OCI-LY1 (cell line): Measurements from ENCODE around the gene HDHD3.

Experiments used
- EZH2 ChIP-seq: fragments of 200-600 bp; sonication (generic), shearing (Covaris generic); IDR thresholded peaks from 2 replicates; pipeline ENCODE4 v1.8.0; 2017; ENCODE audit warnings: borderline replicate concordance, mixed run types, mild to moderate bottlenecking, antibody characterized with exemption, low read length, moderate library complexity, mixed read lengths
- TF ChIP-seq, protein P1 (sequence below): fragments of 200-600 bp; sonication (generic), shearing (Covaris generic); IDR thresholded peaks from 2 replicates; pipeline ENCODE4 v1.5.1; 2017; ENCODE audit warnings: mild to moderate bottlenecking, antibody characterized with exemption, low read length, moderate library complexity, mixed read lengths

DNA sequence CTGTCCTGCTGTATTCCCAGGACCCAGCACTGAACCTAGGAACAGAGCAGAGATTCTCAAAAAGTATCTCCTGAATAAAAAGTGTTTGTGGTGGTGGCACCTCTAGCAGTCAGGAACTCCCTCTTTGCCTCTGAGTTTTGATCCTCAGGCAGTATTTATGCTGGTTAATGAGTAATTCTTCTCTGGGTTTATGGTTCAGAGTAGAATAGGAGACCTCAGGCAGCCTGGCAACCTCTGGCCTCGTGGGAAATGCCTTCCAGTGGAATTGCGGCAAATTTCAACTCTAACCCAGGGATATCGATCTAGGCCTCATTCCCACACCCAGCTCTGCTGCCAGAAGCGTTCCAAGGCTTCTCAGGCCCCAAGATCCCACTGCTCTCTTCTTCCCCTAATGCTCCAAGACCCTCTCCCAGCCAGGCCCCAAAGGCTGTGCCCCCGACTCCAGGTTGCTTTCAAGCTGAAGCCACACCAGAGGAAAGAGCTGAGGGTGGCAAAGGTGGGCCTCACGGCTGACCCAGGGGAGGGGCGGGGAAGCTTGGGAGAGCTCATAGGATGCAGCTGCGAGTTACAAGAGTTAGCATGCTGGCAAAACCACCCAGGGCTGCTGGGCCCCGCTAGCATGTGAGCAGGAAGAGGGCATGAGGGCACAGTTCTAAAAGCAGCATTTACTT lies 10.9 kb upstream of the HDHD3 start:
- TF ChIP-seq, protein P1, sequence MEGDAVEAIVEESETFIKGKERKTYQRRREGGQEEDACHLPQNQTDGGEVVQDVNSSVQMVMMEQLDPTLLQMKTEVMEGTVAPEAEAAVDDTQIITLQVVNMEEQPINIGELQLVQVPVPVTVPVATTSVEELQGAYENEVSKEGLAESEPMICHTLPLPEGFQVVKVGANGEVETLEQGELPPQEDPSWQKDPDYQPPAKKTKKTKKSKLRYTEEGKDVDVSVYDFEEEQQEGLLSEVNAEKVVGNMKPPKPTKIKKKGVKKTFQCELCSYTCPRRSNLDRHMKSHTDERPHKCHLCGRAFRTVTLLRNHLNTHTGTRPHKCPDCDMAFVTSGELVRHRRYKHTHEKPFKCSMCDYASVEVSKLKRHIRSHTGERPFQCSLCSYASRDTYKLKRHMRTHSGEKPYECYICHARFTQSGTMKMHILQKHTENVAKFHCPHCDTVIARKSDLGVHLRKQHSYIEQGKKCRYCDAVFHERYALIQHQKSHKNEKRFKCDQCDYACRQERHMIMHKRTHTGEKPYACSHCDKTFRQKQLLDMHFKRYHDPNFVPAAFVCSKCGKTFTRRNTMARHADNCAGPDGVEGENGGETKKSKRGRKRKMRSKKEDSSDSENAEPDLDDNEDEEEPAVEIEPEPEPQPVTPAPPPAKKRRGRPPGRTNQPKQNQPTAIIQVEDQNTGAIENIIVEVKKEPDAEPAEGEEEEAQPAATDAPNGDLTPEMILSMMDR, result no peak
- TF ChIP-seq EZH2, result no peak
